Medulla oblongata (tissue), 1 donor: Measurements from ENCODE around the gene DIAPH2.
"Not testable (repeated sequence)": the region's sequence is repeated elsewhere in the genome, so short reads cannot be mapped to it uniquely, and the experiment has no call there.

ENCODE experiments used
- DNase-seq: peaks from one replicate; pipeline ENCODE4 v3.0.0-alpha.2; 2015; ENCODE audit errors: extremely low spot score

DIAPH2 gene

DNA sequence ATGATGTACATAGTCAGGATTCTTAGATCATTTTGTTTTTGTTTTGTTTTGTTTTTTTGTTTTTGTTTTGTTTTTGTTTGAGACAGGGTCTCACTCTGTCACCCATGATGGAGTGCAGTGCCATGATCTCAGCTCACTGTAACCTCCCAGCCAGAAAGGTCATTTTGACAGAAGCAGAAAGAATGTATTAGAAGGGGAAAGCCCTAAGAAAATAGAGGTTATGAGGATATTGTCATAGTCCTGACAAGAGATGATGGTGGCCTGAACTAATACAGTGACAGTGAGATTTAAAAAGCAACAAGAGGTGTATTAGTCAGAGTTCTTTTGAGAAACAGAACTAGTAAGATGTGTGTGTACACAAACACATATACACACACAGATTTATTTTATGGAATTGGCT lies 702.4 kb downstream of the DIAPH2 start:
- DNase-seq = no peak

- no peak for DNase-seq
Measured at GRCh38 chrX:97389761-97390192, 705.1 kb downstream of the DIAPH2 start.

DNA sequence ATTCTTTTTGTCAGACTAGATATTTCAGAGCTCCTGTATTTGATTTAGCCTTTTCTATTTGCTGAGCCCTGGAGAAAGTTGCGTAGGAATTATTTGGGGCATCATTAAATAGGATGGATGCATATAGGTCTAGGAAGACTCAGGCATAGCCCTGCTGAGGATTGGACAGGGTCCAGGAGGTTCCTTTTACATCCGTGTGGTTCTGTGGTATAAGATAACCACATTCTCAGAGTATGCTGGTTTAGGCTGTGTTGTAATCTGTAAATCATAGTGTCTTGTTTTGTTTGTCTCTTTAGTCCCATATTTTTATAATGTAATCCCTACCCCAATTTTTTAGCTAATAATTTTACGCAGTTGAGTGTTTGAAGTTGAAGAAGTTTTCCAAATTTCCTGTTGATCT lies 712.7 kb downstream of the DIAPH2 start:
- no peak for DNase-seq

DNA sequence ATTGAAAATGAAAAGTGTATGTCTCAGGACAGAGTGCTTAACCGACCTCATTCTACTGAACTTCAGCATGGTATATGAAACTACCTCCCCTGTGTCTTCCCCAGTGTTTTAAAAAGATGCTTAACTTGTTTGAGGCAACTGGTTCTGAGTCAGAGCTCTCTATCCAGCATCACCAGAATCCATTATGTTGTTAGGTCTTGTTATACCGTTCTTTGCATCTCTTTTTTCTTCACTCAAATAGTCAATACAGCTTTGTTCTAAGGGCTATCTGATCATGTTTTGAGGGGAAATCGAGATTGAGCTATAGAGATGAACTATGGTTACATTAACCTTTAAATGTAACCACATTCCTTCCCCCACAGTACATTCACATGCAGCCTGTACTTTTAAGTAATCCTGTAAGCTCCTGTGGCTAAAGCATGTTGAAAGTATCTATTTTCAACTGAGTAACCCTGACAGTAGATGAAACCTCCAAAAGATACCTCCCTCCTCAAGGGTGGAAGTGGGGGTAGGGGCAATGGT lies 713.4 kb downstream of the DIAPH2 start:
- no peak for DNase-seq

DNA sequence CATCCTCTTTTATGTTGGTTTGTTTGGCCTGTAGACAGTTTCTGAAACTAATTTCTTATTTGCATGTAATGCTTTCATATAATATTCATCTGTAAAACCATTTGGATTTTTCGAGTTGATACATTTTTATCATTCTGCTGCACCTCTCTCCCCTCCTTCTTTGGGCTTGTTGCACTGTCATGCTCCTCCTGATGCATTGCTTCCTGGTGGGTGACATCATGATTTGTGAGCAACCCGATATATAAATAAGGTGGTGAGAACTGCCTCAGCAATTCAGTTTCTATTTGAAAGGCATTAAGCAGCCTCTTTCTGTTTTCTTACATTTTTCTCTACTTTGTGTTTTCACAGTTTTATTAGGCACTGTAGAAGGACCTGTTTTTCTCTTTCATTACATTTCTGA lies 714.8 kb downstream of the DIAPH2 start:
- DNase-seq = no peak

GRCh38 chrX:97400492-97400891 lies 715.9 kb downstream of the DIAPH2 start:
- DNase-seq = no peak

- no peak for DNase-seq
Measured at GRCh38 chrX:97401154-97401553, 716.5 kb downstream of the DIAPH2 start.

DNA sequence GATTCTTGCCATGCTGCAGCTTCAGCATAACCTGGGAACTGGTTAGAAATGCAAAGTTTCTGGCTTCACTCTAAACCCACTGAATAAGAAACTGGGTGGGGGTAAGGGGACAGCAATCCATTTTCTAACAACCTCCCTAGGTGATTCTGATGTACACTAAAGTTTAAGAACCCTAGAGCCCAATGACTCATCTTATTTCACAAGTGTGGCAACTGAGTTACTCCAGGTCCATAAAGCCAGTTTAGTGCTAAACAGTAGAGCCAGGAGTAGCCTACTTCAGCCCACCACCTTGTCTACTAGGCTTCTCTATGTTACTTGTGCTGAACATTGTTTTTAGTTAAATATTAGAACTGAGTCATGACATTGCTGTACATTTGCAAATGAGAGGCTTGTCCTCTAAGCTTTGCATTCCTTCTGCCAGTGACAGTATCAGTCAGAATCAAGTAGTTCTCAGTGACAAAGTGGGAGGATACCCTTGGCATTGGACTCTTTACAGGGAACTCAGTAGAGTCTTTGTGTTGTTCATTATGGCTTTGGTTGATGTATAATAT lies 717.0 kb downstream of the DIAPH2 start:
- no peak for DNase-seq

GRCh38 chrX:97402333-97402732 lies 717.7 kb downstream of the DIAPH2 start:
- no peak for DNase-seq

DNA sequence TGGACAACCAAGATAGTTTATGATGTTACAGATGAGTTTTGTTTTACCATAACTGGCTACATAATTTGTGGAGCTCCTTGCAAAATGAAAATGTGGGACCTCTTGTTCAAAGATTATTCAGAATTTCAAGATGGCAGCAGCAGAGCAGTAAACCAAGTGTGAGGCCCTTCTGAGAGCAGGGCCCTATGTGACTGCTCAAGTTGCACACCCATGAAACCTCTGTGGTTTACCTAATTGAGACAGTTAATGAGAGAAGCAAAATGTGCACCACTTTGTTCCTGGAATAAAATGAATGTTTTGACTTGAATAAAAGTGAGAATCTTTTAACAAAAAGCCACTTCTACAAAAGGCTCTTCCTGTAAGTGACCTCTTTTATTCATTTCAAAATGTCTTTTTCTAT lies 718.3 kb downstream of the DIAPH2 start:
- DNase-seq = no peak

DNA sequence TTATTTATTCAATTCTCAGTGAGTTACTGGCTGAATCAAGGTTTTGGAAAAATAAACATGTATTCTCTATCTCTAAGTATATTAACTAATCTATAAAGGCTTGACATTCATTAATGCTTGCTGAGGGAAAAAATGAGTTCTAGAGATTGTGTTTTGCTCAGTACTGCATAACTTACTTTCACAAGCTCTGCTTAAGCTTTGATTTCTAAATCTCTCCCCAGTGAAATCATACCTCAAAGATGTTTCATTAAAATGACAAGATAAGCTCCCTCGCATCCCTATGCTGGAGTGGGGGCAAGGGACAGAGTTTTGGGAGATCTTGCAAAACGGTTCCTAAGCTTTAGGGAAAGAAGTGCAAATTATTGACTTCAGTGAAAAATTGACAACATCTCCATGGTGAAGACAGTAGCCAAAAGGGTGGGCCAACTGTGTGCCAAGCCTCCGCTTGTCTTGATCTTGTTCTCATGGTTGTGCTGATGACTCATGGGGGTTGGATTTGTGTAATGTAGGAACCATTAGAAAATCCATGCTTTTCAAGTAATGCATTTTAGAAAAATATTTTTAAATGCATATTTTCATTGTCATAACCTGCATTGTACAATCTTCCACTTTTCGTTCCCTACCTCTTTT lies 720.5 kb downstream of the DIAPH2 start:
- DNase-seq = no peak

- DNase-seq = not testable (repeated sequence)
Measured at GRCh38 chrX:97409632-97410415, 725.2 kb downstream of the DIAPH2 start.

GRCh38 chrX:97416461-97416860 lies 731.8 kb downstream of the DIAPH2 start:
- no peak for DNase-seq

GRCh38 chrX:97429101-97429500 lies 744.5 kb downstream of the DIAPH2 start:
- no peak for DNase-seq

DNA sequence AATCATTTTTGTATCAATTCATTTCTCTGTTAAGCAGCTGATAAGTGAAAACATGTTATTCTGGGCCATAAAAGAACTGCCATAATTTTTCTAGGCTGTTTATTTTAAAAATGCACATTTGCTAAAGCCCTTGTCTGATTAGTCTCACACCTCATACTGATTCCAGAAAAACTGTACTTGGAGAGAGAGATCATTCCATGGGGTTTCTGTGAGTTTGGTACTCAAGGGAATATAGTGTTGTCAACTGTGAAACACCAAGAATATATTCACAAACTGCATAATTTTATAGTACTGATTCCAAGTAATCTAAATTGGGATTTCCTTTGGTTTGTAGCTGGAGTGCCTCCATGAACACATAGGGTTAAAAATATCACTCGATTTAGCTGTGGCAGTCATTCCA lies 746.6 kb downstream of the DIAPH2 start:
- DNase-seq = no peak

GRCh38 chrX:97446298-97446882 lies 761.7 kb downstream of the DIAPH2 start:
- peak; percentile 1 for DNase-seq

- DNase-seq = no peak
Measured at GRCh38 chrX:97447306-97447705, 762.7 kb downstream of the DIAPH2 start.

DNA sequence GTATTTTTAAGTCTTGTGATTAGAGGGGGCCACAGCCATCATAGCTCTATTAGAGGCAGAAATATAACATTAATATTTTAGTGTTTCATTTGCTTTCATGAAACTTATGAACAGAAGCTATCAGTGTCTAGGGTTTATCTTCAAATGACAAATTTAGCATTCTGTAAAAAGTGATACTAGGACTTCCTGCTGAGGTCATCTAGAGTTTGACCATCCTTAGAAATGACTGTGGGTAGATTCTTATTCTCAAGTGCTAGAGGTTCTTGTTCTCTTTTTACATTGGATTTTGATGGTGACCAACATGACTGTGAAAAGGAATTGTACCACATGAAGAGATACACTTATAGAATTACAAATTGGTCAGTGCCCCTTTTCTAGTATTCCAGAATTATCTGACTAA lies 767.6 kb downstream of the DIAPH2 start:
- no peak for DNase-seq

DNA sequence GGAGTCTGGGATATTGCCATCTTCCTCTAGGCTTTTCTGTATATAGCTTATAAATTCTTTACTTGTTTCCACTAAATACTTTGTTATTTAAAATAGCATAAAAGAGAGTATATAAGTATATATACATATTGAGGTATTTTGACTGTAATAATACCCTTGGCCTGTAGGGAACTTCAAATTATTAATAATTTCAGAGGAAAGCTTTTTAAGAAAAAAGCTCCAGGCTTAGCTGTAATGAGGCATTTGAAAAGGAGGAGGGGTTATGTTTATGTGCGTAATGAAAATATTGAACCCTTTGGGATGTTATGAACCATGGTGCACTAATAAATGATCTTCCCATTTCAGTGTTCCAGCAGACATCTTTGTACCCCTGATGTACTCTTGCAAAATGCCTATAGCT lies 777.1 kb downstream of the DIAPH2 start:
- no peak for DNase-seq

DNA sequence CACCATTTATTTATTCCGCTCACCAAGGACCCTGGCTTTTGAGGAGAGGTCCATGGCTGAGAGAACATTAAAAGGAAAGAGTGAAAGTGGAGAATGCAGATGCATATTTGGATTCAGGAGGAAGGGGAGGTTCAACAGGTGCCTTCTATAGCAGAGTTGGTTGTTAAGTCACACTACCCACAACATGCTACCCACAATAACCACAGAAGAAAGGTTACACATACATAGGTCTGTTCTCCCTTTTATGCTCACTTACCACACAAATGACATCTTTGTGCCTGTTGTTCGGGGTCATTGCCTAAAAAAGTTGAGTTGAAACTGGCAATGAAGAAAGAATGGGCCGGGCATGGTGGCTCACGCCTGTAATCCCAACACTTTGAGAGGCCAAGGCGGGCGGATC lies 786.4 kb downstream of the DIAPH2 start:
- DNase-seq = no peak

- no peak for DNase-seq
Measured at GRCh38 chrX:97474933-97475332, 790.3 kb downstream of the DIAPH2 start.

DNA sequence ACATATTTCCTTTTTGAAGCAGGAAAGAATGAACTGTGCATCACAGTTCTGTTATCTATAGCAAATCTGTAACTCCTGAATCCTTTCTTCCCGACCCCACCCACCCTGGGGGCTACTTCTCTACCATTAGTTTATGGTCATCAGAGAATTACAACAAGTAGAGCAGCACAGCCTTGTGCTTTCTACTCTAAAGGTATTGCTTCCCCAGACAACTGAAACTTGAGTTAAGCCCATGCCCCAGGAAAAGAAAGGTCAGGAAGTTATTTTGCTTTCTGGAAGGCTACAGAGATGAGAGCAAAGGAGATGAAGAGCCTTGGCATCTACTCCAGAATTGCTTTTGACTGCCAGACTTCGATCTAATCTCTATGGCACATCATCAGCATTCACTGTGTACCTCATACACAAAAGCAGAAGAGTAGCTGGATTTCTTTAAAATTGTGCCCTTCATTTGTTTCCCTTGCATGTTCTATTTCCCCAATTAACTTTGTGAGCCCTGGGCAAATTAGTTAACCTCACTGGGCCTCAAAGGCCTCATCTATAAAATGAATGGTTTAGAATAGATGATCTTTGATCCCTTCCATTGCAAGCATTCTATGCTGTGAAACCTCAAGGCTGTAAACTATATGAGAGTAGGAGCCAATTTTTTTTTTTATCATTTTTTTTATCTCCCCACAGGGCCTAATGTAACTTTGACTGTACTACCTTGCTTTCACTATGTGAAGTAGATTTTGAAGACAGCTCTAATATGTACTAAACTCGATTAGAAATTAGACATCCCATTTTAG lies 794.7 kb downstream of the DIAPH2 start:
- DNase-seq = no peak
